C4-2B (cell line): Measurements from ENCODE around the gene CCDC181.

Source experiments
- ZFX ChIP-seq: fragments of 450-650 bp; IDR thresholded peaks from 2 replicates; pipeline ENCODE4 v1.6.1; 2017
- TF ChIP-seq, protein P1 (sequence below): fragments of 450-650 bp; conservative IDR thresholded peaks from 2 replicates; pipeline ENCODE4 v1.5.1; 2017; ENCODE audit warnings: mild to moderate bottlenecking

GRCh38 chr1:169465281-169465680, 38.0 kb upstream of the CCDC181 start:
- TF ChIP-seq, protein P1, sequence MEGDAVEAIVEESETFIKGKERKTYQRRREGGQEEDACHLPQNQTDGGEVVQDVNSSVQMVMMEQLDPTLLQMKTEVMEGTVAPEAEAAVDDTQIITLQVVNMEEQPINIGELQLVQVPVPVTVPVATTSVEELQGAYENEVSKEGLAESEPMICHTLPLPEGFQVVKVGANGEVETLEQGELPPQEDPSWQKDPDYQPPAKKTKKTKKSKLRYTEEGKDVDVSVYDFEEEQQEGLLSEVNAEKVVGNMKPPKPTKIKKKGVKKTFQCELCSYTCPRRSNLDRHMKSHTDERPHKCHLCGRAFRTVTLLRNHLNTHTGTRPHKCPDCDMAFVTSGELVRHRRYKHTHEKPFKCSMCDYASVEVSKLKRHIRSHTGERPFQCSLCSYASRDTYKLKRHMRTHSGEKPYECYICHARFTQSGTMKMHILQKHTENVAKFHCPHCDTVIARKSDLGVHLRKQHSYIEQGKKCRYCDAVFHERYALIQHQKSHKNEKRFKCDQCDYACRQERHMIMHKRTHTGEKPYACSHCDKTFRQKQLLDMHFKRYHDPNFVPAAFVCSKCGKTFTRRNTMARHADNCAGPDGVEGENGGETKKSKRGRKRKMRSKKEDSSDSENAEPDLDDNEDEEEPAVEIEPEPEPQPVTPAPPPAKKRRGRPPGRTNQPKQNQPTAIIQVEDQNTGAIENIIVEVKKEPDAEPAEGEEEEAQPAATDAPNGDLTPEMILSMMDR = no peak
- TF ChIP-seq ZFX = no peak
